GM19468 (cell line): ENCODE data around the gene NRXN2.
"Not testable (repeated sequence)": the region's sequence is repeated elsewhere in the genome, so short reads cannot be mapped to it uniquely, and the experiment has no call there.

Source experiments
- ATAC-seq: cut with Tn5 transposase; IDR thresholded peaks from one replicate; pipeline ENCODE4 v1.9.1; 2021; ENCODE audit warnings: mild to moderate bottlenecking, moderate library complexity, moderate number of reproducible peaks; ENCODE audit not compliant: unreplicated experiment; ENCODE audit errors: extremely low read depth

The NRXN2 gene

DNA sequence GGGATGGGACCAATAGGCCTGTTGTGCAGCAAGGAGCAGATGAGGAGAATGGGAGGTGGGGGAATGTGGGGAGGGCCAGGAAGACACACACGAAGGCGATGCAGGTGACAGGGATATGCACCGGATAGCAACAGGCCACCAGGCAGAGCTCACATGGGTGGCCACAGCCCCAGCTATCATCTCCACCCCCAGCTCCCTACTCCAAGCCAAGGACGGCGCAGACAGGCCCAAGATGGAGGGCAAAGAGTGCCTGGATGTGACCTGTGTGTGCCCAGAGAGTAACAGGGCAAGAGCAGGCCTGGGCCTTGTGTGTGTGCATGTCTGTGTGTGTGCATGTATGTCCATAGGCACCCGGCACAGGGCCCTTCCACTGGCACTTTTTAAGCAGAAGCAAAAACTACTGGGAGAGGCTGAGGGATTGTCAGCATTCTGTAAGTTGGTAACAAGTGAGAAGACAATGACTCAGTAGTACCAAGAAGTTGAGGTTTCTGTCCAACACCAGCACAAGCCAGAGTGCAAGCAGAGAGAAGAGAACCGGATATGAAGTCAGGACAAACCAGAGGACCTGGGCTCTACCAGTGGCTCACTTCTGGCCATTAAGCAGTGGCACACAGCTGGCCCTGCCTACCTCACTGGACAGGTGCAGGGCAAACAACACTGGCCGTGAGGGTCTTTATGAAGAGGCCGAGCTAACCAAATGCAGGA, 36.4 kb downstream of the NRXN2 start:
- ATAC-seq: no peak

DNA sequence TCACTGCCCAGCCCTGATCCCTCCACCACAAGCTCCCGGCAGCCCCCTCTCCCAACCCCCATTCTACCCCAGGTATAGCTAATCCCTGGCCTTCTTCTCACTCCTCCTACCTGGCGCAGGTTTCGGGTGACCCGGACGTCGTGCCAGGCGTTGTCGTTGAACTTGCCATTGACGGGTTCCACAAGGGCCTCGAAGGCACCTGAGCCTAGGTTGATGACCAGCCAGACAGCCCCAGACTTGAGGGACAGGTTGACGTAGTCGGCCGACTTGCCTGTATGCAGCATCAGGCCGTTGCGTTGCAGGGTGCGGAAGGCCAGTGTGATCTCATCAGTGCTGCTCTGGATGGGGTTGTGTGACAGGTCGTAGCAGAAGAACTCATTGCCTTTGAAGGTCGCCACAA, 37.5 kb downstream of the NRXN2 start:
- ATAC-seq: no peak

DNA sequence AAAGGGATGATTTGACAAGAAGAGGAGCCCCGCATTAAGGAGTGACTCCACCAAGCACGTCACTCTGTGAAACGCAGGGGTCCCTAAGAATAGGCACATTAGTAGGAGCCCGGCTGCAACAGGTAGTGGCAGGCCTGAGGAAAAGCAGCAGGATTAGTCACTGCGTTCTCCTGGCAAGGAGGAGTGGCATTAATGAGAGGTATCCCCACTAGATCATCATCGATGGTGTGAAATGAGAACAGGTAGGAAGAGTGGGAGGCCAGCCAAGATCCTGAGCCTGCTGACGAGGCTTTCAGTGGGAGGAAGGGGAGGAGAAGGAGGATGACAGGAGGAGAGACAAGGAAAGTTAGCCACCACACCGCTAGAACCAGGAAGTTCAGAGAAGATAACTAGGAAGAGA, 38.6 kb downstream of the NRXN2 start:
- no peak for ATAC-seq

DNA sequence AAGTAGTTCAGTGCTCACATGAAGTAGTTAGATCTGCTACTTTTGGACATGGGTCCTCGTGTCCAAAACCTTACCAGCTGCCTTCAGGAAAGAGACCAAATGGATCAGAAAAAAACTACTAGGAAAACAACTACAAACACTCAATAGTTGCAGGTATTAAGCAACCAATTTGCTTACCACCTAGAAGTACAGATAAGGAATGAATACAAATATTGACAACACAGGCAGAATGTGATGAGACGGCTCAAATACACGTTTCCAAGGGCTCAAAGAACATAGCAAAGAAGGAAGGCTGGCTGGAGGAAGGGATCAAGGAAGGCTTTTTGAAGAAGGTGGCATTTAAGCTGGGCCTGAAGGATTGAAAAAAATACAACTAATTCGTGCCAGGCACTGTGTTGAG, 41.8 kb downstream of the NRXN2 start:
- no peak for ATAC-seq

- ATAC-seq: no peak
Measured at GRCh38 chr11:64679846-64680245, 43.2 kb downstream of the NRXN2 start.

- no peak for ATAC-seq
Measured at GRCh38 chr11:64677441-64678023, 45.5 kb downstream of the NRXN2 start.

DNA sequence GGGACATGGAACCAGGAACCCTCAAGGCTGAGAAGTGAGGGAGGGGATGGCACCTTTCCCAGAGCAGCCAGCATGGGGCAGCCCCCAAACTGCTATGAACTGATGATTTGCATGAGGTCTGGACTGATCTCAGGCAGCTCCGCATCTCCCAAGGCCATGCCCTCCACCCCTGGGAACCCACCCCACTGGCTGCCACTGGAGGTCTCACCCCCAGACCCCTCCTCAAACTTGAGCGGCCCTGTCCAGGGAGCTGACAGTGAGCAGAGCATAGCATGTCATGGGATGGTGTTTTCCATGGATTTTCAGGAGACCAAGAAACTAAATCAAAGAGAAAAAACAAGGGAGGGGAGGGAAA, 46.8 kb downstream of the NRXN2 start:
- no peak for ATAC-seq

GRCh38 chr11:64675450-64676260, 47.3 kb downstream of the NRXN2 start:
- ATAC-seq: no peak

- no peak for ATAC-seq
Measured at GRCh38 chr11:64674774-64675173, 48.2 kb downstream of the NRXN2 start.

DNA sequence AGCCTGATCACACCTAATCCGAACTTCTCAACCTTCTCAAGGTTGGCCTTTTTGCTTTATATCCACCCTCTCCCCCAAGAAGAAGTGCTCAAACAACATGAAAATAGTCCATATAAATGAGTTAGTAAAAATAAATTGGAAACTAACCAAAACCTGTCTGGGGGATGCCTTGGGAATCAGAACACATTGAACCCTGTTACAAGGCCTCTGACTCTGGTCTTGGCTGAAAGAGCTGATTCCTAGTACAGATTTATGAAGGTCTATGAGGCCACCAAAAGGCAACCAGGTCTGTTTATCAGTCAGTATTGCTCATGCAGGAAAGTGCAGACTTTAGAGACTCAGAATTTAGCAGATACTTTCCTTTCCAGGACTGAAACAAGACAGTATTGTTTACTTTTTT, 49.7 kb downstream of the NRXN2 start:
- no peak for ATAC-seq

- no peak for ATAC-seq
Measured at GRCh38 chr11:64672875-64673274, 50.1 kb downstream of the NRXN2 start.

GRCh38 chr11:64670975-64671374, 52.0 kb downstream of the NRXN2 start:
- ATAC-seq: no peak

GRCh38 chr11:64667154-64667745, 55.7 kb downstream of the NRXN2 start:
- ATAC-seq: no peak

- no peak for ATAC-seq
Measured at GRCh38 chr11:64665411-64665821, 57.6 kb downstream of the NRXN2 start.

GRCh38 chr11:64664236-64664870, 58.6 kb downstream of the NRXN2 start:
- not testable (repeated sequence) for ATAC-seq

GRCh38 chr11:64663656-64664055, 59.3 kb downstream of the NRXN2 start:
- ATAC-seq: no peak

DNA sequence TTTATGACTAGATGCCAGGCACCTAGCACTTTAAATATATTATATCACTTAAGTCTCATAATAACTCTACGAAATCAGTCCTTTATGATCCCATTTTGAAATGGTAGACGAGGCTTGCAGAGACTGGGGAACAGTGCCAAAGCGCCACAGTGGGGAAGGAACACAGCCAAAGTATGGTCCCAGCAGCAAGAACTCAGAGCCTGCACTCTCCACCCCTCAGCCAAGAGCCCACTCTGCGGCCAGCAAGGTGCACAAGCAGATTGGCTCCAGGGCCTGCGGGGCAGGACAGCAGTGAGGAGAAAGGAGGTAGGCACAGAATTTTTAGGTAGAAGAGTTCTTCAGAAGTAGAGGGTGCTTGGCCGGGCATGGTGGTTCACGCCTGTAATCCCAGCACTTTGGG, 61.4 kb downstream of the NRXN2 start:
- ATAC-seq: no peak

- no peak for ATAC-seq
Measured at GRCh38 chr11:64661146-64661545, 61.9 kb downstream of the NRXN2 start.

DNA sequence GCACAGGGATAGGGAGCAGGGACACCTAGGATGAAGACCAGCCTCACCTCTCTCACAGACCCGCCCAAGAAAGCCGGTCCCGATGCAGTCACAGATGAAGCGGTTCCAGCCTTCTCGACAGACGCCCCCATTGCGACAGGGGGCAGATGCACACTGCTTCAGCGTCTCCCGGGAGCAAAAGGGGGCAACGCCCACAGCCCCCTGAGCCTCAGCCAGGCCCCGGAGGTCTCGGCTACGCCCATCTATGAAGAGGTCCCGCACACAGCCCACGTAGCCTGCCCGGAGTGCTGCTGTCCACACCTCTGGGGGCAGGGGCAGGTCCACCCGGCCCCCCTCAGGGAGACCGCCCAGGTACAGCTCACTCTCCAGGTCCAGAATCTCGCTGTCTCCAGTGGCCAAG, 62.3 kb downstream of the NRXN2 start:
- no peak for ATAC-seq

- ATAC-seq: no peak
Measured at GRCh38 chr11:64660205-64660604, 62.8 kb downstream of the NRXN2 start.
